Breast epithelium (tissue), 4 donors: ENCODE data around the gene ZNF423. TPM values are rescaled to one million over a fixed set of nuclear protein-coding genes. Genes with fewer than 3 reads are reported as not detected.

Source experiments
- DNase-seq, 2 donors: peaks; one replicate each; pipeline ENCODE4 v3.0.0-alpha.2; 2019; ENCODE audit warnings: low spot score in 2 of 2
- H3K27ac ChIP-seq, 2 donors: fragments of 200-600 bp; sonication (generic) in 1 of 2; one replicate each; pipeline ENCODE4 v1.5.1; 2016 to 2019; ENCODE audit warnings: mild to moderate bottlenecking in 1 of 2
- H3K27me3 ChIP-seq, 2 donors: fragments of 200-600 bp; sonication (generic) in 1 of 2; one replicate each; pipeline versions ENCODE4 v1.5.1 to v1.6.0; 2017 to 2019; ENCODE audit warnings: control low read depth in 1 of 2, mild to moderate bottlenecking in 1 of 2
- H3K36me3 ChIP-seq: fragments of 200-600 bp; one replicate; pipeline ENCODE4 v1.5.1; 2019
- H3K4me1 ChIP-seq, 2 donors: fragments of 200-600 bp; sonication (generic); one replicate each; pipeline ENCODE4 v1.5.1; 2016 to 2019; ENCODE audit warnings: control low read depth in 1 of 2
- H3K4me3 ChIP-seq, 3 donors: fragments of 200-600 bp; sonication (generic); 1 replicate in 2 of 3; 2 replicates in 1 of 3; pipeline ENCODE4 v1.5.1; 2016 to 2019; ENCODE audit warnings: mild to moderate bottlenecking in 3 of 3, moderate library complexity in 2 of 3
- H3K9me3 ChIP-seq, 2 donors: fragments of 200-600 bp; sonication (generic) in 1 of 2; one replicate each; pipeline ENCODE4 v1.5.1; 2016 to 2019; ENCODE audit warnings: control low read depth in 1 of 2
- POLR2A ChIP-seq: fragments of 450-650 bp; IDR thresholded peaks from one replicate; pipeline ENCODE4 v1.6.1; 2016; ENCODE audit warnings: antibody characterized with exemption, mild to moderate bottlenecking, moderate library complexity
- POLR2AphosphoS5 ChIP-seq, 3 donors: sonication (generic); formaldehyde crosslinking; IDR thresholded peaks; one replicate each; pipeline ENCODE4 v1.6.1; 2017; ENCODE audit warnings: antibody characterized with exemption in 3 of 3
- intact Hi-C: fragments of 100-400 bp; cut with DNase I; formaldehyde crosslinking; loops from one replicate; pipeline ENCODE4 v1.15.1; 2023; ENCODE audit warnings: low total_unique reads
- total RNA-seq, 3 donors: library from RNA; depleted of rRNA; stranded (reverse); fragments of >200 nt; gene quantifications; one replicate each; pipeline ENCODE4 v1.1.0, GENCODE V29; 2016
- TF ChIP-seq, protein P1 (sequence below), 3 donors: fragments of 450-650 bp; IDR thresholded peaks; one replicate each; pipeline ENCODE4 v1.5.1; 2016 to 2017; ENCODE audit warnings: antibody characterized with exemption in 3 of 3, mild to moderate bottlenecking in 3 of 3, moderate library complexity in 3 of 3

The ZNF423 gene
- total RNA-seq, 3 donors from 2014 or later = 4.7 to 8.0 (median 5.9) TPM

DNA sequence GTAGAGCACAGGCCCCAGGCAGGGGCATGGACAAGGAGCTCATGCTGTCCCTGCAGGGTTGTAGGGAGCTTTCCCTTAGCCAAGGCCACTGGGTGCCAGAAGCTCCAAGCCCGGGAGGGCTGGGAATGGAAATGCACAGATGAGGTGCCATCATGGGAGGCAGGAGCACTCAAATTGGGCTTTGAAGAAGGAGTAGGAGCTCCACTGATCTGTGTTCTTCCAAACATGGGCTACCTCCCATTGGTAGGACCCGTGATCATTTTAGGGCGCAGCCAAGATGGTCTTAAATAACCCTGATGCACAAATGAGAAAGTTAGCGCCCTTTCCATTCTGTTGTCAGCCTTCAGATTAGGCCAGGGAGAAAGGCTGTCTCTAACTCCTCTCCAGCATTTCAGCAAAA, 201.5 kb downstream of the ZNF423 start:
- Histone ChIP-seq H3K4me3 (no peak overlapping the region), H3K36me3 (no peaks in the 10 kb centered on the region), H3K9me3 (peaks cover 0 to 5% of the 10 kb centered on the region in 2 donors), H3K27ac (no peak overlapping the region), H3K27me3 (no peaks in the 10 kb centered on the region), H3K4me1 (no peaks in the 10 kb centered on the region)
- TF ChIP-seq POLR2A (no peak), POLR2AphosphoS5 (IDR thresholded peaks at IDR 0.05) (no peak)
- TF ChIP-seq, protein P1, sequence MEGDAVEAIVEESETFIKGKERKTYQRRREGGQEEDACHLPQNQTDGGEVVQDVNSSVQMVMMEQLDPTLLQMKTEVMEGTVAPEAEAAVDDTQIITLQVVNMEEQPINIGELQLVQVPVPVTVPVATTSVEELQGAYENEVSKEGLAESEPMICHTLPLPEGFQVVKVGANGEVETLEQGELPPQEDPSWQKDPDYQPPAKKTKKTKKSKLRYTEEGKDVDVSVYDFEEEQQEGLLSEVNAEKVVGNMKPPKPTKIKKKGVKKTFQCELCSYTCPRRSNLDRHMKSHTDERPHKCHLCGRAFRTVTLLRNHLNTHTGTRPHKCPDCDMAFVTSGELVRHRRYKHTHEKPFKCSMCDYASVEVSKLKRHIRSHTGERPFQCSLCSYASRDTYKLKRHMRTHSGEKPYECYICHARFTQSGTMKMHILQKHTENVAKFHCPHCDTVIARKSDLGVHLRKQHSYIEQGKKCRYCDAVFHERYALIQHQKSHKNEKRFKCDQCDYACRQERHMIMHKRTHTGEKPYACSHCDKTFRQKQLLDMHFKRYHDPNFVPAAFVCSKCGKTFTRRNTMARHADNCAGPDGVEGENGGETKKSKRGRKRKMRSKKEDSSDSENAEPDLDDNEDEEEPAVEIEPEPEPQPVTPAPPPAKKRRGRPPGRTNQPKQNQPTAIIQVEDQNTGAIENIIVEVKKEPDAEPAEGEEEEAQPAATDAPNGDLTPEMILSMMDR (IDR thresholded peaks at IDR 0.05) = no peak
- intact Hi-C loops = no loop called here
- DNase-seq = no peak

DNA sequence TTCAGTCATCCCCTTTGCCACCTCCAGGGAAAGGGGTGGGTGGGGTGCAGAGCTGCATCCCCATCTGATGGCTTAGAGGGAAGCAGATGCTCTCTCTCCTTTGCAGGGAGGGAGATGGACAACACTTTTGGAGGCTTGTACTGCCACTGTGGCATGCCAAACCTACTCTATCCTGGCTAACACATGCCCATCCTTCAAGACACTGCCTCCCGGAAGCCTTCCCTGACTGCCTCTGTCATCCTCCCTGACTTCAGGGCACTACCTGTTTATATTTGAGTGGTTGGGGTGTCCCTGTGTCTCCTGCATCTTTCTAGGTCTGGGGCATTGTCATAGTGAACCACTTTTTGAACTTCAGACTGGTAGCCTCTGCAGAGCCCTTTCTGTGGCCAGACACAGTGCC, 202.3 kb downstream of the ZNF423 start:
- Histone ChIP-seq H3K4me3 (no peak overlapping the region), H3K36me3 (no peaks in the 10 kb centered on the region), H3K9me3 (peaks cover 0 to 12% of the 10 kb centered on the region in 2 donors), H3K27ac (peak overlapping the region in 1 of 2 donors; percentile 58), H3K27me3 (no peaks in the 10 kb centered on the region), H3K4me1 (no peaks in the 10 kb centered on the region)
- intact Hi-C loops = no loop called here
- no peak for DNase-seq
- no peak for TF ChIP-seq POLR2AphosphoS5 (IDR thresholded peaks at IDR 0.05)
- no peak for TF ChIP-seq POLR2A
- TF ChIP-seq, protein P1 (IDR thresholded peaks at IDR 0.05) = no peak

DNA sequence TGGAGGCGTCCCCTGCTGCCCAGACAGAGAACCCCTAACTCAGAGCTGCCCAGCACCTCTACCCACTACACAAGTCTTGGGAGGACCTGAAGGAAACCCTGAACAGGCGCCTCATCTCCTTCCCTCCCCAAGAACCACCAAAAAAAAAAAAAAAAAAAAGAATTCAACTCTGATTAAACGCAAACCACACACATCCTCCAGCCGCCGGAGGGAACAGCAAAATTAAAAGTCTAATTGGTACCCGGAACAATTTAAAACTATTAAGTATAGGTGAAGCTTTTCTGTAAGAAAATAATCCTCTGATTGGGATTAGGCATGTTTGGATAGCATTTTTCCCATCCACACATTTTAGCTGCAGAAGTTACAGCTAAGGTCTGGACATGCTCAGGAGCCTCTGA, 202.7 kb downstream of the ZNF423 start:
- intact Hi-C loops = no loop called here
- H3K4me3 ChIP-seq = peak overlapping the region in 1 of 3 donors; percentile 46
- H3K27ac ChIP-seq = peak overlapping the region in 1 of 2 donors; percentile 79

GRCh38 chr16:49652456-49653172, 203.3 kb downstream of the ZNF423 start:
- TF ChIP-seq POLR2A = no peak
- TF ChIP-seq, protein P1 (IDR thresholded peaks at IDR 0.05) = no peak
- TF ChIP-seq POLR2AphosphoS5 (IDR thresholded peaks at IDR 0.05) = peak in 1 of 3 donors; percentile 25
- peak overlapping the region in 2 of 3 donors; percentile 4 to 46 for H3K4me3 ChIP-seq
- H3K27me3 ChIP-seq = no peaks in the 10 kb centered on the region
- DNase-seq = no peak
- no peaks in the 10 kb centered on the region for H3K36me3 ChIP-seq
- peak overlapping the region; percentile 31 to 79 for H3K27ac ChIP-seq
- H3K9me3 ChIP-seq = peaks cover 2 to 22% of the 10 kb centered on the region in 2 donors
- H3K4me1 ChIP-seq = no peaks in the 10 kb centered on the region
- intact Hi-C loops = no loop called here

More for the DNA sequence above, 202.7 kb downstream of the ZNF423 start:
- H3K9me3 ChIP-seq = peaks cover 0 to 16% of the 10 kb centered on the region in 2 donors
- DNase-seq = no peak
- H3K27me3 ChIP-seq = no peaks in the 10 kb centered on the region
- no peaks in the 10 kb centered on the region for H3K36me3 ChIP-seq
- no peak for TF ChIP-seq POLR2AphosphoS5 (IDR thresholded peaks at IDR 0.05)
- TF ChIP-seq POLR2A = no peak
- TF ChIP-seq, protein P1 (IDR thresholded peaks at IDR 0.05) = no peak
- no peaks in the 10 kb centered on the region for H3K4me1 ChIP-seq

DNA sequence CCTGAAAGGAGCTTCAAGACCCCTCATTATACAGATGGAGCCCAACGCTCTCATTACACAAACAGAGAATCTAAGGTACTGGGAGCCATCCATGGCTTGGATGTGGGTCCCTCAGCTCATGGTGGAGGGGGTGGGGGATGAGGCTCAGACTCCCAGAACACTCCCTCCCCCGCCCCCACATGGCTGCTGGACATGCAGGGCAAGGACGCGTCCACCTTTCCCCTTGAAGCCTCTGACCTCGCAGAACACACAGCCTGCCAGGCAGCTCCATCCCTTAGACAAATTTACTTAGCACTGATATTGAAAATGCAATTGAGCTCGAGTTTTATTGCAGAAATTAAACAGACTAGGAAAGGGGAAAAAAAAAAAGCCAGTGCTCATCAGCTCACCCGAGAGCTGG, 203.9 kb downstream of the ZNF423 start:
- TF ChIP-seq POLR2AphosphoS5 (IDR thresholded peaks at IDR 0.05) (no peak), POLR2A (no peak)
- TF ChIP-seq, protein P1 (IDR thresholded peaks at IDR 0.05) = no peak
- H3K36me3 ChIP-seq = no peaks in the 10 kb centered on the region
- intact Hi-C loops = no loop called here
- peaks cover 8 to 28% of the 10 kb centered on the region in 2 donors for H3K9me3 ChIP-seq
- peak overlapping the region in 2 of 3 donors; percentile 4 to 46 for H3K4me3 ChIP-seq
- no peaks in the 10 kb centered on the region for H3K4me1 ChIP-seq
- no peak for DNase-seq
- no peaks in the 10 kb centered on the region for H3K27me3 ChIP-seq
- H3K27ac ChIP-seq = peak overlapping the region; percentile 31 to 79
